ENCODE results near the gene STEAP3. TPM values are rescaled to one million over a fixed set of nuclear protein-coding genes. Genes with fewer than 3 reads are reported as not detected.

The STEAP3 gene
- polyA plus RNA-seq, 1 donor from 2014 or later: not detected

DNA sequence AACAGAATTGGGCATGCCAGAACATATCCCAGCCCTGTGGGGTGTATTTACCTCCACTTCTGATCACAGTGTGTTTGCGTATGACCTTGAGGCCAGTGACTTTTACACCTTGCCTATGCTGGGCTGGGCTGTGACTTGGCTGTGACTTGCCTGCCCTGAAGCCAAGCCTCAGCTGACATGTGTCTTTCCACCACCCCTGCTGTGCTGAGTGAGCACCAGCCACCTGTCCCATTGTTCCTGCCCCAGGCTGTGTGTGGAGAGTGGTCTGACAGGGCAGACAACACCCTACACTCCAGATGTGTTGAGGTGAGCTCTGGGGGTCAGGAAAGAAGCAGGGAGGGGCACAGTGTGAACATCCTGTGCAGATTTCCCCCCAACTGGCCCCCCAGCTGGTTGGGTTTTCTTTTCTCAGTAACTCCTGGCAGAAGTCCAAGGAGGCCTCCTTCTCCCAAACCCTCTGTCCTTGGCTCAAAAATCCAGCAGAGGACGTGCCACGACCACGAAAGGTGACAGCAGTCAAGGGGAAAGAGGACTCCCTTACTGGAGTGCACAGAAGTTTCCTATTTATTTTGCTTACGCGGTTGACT lies 5.1 kb upstream of the STEAP3 start:
- Histone ChIP-seq H3K9ac (ENCODE audit: low read length) (no peak overlapping the region), H3K9me3 (ENCODE audit: low read length) (no peaks in the 10 kb centered on the region), H3F3A (ENCODE audit: insufficient read depth, low read length, poor library complexity, severe bottlenecking) (no peaks in the 10 kb centered on the region), H3K27ac (ENCODE audit: low read length) (no peak overlapping the region), H3K27me3 (ENCODE audit: insufficient read depth, low read depth, low read length) (peaks cover 14% of the 10 kb centered on the region), H3K4me2 (ENCODE audit: low read length) (no peak overlapping the region), H3K9me2 (ENCODE audit: insufficient read depth, low read length) (no peaks in the 10 kb centered on the region), H3K79me2 (replicated peaks; ENCODE audit: insufficient read depth, low read length) (no peaks in the 10 kb centered on the region), H4K20me1 (ENCODE audit: insufficient read depth) (no peaks in the 10 kb centered on the region), H3K4me3 (ENCODE audit: low read length) (no peak overlapping the region), H3K36me3 (ENCODE audit: insufficient read depth, low read length) (no peaks in the 10 kb centered on the region), H2AFZ (ENCODE audit: low read depth, low read length) (no peak overlapping the region)
- TF ChIP-seq POLR2AphosphoS5 (IDR thresholded peaks at IDR 0.05): no peak
- TF ChIP-seq, protein P1, sequence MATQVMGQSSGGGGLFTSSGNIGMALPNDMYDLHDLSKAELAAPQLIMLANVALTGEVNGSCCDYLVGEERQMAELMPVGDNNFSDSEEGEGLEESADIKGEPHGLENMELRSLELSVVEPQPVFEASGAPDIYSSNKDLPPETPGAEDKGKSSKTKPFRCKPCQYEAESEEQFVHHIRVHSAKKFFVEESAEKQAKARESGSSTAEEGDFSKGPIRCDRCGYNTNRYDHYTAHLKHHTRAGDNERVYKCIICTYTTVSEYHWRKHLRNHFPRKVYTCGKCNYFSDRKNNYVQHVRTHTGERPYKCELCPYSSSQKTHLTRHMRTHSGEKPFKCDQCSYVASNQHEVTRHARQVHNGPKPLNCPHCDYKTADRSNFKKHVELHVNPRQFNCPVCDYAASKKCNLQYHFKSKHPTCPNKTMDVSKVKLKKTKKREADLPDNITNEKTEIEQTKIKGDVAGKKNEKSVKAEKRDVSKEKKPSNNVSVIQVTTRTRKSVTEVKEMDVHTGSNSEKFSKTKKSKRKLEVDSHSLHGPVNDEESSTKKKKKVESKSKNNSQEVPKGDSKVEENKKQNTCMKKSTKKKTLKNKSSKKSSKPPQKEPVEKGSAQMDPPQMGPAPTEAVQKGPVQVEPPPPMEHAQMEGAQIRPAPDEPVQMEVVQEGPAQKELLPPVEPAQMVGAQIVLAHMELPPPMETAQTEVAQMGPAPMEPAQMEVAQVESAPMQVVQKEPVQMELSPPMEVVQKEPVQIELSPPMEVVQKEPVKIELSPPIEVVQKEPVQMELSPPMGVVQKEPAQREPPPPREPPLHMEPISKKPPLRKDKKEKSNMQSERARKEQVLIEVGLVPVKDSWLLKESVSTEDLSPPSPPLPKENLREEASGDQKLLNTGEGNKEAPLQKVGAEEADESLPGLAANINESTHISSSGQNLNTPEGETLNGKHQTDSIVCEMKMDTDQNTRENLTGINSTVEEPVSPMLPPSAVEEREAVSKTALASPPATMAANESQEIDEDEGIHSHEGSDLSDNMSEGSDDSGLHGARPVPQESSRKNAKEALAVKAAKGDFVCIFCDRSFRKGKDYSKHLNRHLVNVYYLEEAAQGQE (IDR thresholded peaks at IDR 0.05; ENCODE audit: borderline replicate concordance): no peak

DNA sequence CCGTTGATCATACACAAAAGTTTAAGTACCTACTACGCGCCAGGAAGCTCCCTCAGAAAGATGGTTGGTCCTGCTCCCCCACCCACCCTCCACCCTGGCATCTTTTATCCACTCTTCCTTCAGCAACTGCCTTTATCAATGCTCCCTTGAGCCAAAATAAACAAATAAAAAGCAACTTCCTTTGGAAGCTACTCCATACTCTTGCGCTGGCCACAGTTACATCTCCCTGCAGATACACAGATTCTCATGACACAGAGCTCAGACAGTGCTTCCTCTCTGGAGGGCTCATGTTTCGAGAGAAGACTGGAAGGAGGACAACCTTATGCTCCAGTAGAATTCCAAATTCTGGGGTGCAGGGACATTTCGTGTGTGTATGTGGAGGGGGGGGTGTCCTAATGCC lies 3.8 kb upstream of the STEAP3 start:
- Histone ChIP-seq H3K9ac (ENCODE audit: low read length) (no peak overlapping the region), H3K4me2 (ENCODE audit: low read length) (no peak overlapping the region), H4K20me1 (ENCODE audit: insufficient read depth) (no peaks in the 10 kb centered on the region), H3K9me3 (ENCODE audit: low read length) (no peaks in the 10 kb centered on the region), H3K27me3 (ENCODE audit: insufficient read depth, low read depth, low read length) (peaks cover 27% of the 10 kb centered on the region), H2AFZ (ENCODE audit: low read depth, low read length) (no peak overlapping the region), H3F3A (ENCODE audit: insufficient read depth, low read length, poor library complexity, severe bottlenecking) (no peaks in the 10 kb centered on the region), H3K27ac (ENCODE audit: low read length) (no peak overlapping the region), H3K36me3 (ENCODE audit: insufficient read depth, low read length) (no peaks in the 10 kb centered on the region), H3K9me2 (ENCODE audit: insufficient read depth, low read length) (no peaks in the 10 kb centered on the region), H3K4me3 (ENCODE audit: low read length) (no peak overlapping the region), H3K79me2 (replicated peaks; ENCODE audit: insufficient read depth, low read length) (no peaks in the 10 kb centered on the region)
- TF ChIP-seq, protein P2, sequence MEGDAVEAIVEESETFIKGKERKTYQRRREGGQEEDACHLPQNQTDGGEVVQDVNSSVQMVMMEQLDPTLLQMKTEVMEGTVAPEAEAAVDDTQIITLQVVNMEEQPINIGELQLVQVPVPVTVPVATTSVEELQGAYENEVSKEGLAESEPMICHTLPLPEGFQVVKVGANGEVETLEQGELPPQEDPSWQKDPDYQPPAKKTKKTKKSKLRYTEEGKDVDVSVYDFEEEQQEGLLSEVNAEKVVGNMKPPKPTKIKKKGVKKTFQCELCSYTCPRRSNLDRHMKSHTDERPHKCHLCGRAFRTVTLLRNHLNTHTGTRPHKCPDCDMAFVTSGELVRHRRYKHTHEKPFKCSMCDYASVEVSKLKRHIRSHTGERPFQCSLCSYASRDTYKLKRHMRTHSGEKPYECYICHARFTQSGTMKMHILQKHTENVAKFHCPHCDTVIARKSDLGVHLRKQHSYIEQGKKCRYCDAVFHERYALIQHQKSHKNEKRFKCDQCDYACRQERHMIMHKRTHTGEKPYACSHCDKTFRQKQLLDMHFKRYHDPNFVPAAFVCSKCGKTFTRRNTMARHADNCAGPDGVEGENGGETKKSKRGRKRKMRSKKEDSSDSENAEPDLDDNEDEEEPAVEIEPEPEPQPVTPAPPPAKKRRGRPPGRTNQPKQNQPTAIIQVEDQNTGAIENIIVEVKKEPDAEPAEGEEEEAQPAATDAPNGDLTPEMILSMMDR (IDR thresholded peaks at IDR 0.05; ENCODE audit: poor library complexity, severe bottlenecking): no peak
- TF ChIP-seq EP300 (conservative IDR thresholded peaks at IDR 0.05; ENCODE audit: poor library complexity, severe bottlenecking): no peak
- TF ChIP-seq EZH2 (IDR thresholded peaks at IDR 0.05; ENCODE audit: borderline replicate concordance, insufficient read depth, low read length, poor library complexity, severe bottlenecking): no peak
- TF ChIP-seq RAD21 (conservative IDR thresholded peaks at IDR 0.05): no peak

DNA sequence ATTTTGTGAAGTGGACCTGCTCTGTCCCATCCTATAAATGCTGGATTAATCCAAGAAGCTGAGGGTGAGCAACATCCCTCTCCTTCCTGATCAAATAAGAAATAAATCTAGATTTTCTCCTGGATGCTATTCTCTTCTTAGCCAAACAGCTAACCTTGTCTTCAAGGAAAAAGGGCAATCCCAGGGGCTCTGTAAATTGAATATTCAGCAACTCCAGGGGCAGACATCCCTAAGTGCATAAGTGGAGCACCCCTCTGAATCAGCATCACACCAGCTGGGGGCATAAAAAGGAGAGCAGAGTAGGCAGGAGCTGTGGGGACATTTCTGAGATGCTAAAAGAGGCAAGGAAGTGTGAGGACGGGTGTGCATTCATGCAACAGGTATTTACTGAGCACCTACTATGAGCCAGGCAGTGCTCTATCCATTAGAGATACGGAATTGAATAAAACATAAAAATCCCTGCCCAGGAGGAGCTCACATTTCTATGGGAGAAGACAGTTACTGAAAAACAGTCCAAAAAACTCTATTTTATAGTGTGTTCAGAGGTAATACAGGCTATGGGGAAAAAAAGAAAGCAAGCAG lies 2.8 kb upstream of the STEAP3 start:
- Histone ChIP-seq H3K9me2 (ENCODE audit: insufficient read depth, low read length) (no peaks in the 10 kb centered on the region), H3K9ac (ENCODE audit: low read length) (no peak overlapping the region), H3K79me2 (replicated peaks; ENCODE audit: insufficient read depth, low read length) (no peaks in the 10 kb centered on the region), H3K4me3 (ENCODE audit: low read length) (no peak overlapping the region), H4K20me1 (ENCODE audit: insufficient read depth) (no peaks in the 10 kb centered on the region), H2AFZ (ENCODE audit: low read depth, low read length) (no peak overlapping the region), H3K4me2 (ENCODE audit: low read length) (no peak overlapping the region), H3F3A (ENCODE audit: insufficient read depth, low read length, poor library complexity, severe bottlenecking) (no peaks in the 10 kb centered on the region), H3K9me3 (ENCODE audit: low read length) (no peaks in the 10 kb centered on the region), H3K27ac (ENCODE audit: low read length) (no peak overlapping the region), H3K36me3 (ENCODE audit: insufficient read depth, low read length) (no peaks in the 10 kb centered on the region), H3K27me3 (ENCODE audit: insufficient read depth, low read depth, low read length) (peaks cover 36% of the 10 kb centered on the region)
- TF ChIP-seq, protein P1 (IDR thresholded peaks at IDR 0.05; ENCODE audit: borderline replicate concordance): no peak
- no peak for TF ChIP-seq TAF1 (IDR thresholded peaks at IDR 0.05; ENCODE audit: low read depth)
- no peak for TF ChIP-seq EZH2 (IDR thresholded peaks at IDR 0.05; ENCODE audit: borderline replicate concordance, insufficient read depth, low read length, poor library complexity, severe bottlenecking)
- TF ChIP-seq SMC3 (conservative IDR thresholded peaks at IDR 0.05; ENCODE audit: poor library complexity): no peak
- no peak for TF ChIP-seq MXI1 (conservative IDR thresholded peaks at IDR 0.05; ENCODE audit: poor library complexity, severe bottlenecking)
- TF ChIP-seq EP300 (conservative IDR thresholded peaks at IDR 0.05; ENCODE audit: poor library complexity, severe bottlenecking): no peak
- no peak for TF ChIP-seq RAD21 (conservative IDR thresholded peaks at IDR 0.05)
- TF ChIP-seq, protein P2 (IDR thresholded peaks at IDR 0.05; ENCODE audit: poor library complexity, severe bottlenecking): no peak
- no peak for TF ChIP-seq POLR2AphosphoS5 (IDR thresholded peaks at IDR 0.05)
